ENCODE measurements around the gene KRTAP10-2. TPM values are rescaled to one million over a fixed set of nuclear protein-coding genes. Genes with fewer than 3 reads are reported as not detected.

KRTAP10-2 gene
- total RNA-seq, 1 donor from 2014 or later = not detected

DNA sequence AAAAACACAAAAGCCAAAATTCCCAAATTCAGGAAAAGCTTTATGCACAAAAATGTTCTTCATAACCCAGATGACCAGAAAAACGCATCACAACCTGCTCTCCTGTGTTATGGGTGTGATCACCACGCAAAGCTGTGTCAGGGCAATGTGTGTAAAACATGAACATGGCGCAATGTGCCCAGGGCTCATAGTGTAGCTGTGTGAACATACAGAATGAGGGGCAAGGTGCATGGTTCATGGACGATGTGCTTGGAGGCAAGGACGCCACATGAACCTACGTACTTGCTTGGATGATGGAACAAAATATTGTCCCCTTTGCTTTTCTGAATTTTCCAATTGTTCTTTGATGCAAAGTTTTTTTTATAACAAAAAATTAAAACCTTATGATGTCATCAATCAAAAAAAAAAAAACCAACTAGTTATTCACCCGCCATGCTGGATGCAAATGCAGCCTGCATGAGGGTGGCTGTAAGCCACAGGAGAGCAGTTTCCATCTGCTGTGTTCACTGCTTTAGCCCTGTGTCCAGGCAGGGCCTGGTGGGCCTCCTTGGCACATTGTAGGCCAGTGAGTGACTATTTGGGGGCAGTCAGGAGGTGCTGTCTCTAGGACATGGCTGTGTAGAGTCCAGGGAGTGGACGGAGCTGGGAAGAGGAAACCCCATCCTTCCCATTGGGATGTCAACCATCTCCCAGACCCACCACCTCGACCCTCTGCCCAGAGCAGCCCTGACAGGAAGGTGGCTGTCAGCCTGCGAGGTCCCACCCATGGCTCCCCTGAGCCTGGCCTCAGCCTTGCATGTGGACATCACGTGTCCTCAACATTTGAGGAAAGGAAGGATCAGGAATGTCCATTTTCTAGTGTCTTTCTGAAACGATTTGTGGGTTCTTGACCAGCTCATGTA, 25.0 kb downstream of the KRTAP10-2 start:
- no peak for DNase-seq (ENCODE audit: extremely low spot score, unreplicated experiment)
- TF ChIP-seq CTCF (IDR thresholded peaks at IDR 0.05) = no peak
- H3K36me3 Mint-ChIP-seq (ENCODE audit: unreplicated experiment) = no peaks in the 10 kb centered on the region
- no peaks in the 10 kb centered on the region for H3K9me3 Mint-ChIP-seq (ENCODE audit: unreplicated experiment)
- H3K27ac Mint-ChIP-seq (ENCODE audit: unreplicated experiment) = no peak overlapping the region
- H3K4me1 Mint-ChIP-seq (ENCODE audit: unreplicated experiment) = no peaks in the 10 kb centered on the region
- no peaks in the 10 kb centered on the region for H3K27me3 Mint-ChIP-seq (ENCODE audit: unreplicated experiment)
- no peak overlapping the region for H3K4me3 Mint-ChIP-seq (ENCODE audit: unreplicated experiment)

DNA sequence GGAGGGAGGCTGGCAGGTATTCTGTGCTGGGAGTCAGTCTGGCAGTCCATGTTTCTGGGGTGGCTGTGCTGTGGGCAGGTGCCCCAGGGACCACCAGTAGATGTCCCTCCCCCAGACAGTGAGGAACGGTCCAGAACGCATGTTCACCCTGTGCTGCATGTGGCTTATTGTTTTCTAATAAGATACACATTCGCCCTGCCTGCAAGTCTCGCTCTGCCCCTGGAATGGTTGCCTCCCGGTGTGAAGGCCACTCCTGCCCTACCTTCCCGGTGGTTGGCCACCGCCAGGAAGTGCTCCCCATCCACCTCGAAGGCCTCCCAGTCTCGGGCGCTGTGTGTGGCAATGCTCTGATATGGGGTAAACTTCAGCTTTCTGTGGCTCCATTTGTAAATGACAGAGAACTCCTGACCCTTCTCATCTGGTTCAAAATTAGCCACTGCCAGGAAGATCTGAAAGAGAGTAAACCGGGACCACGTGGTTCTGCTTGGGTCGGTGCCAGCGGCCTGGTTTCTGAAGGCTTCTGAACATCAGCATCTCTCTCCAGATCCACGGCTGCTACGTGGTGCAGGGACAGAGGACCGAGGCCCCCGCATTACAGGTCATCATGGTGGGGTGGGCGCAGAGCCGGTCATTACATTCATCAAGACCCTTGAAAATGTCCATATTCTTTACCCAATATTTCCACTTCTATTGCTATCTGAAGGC, 25.8 kb downstream of the KRTAP10-2 start:
- Mint-ChIP-seq H3K27ac (ENCODE audit: unreplicated experiment) (no peak overlapping the region), H3K27me3 (ENCODE audit: unreplicated experiment) (no peaks in the 10 kb centered on the region), H3K36me3 (ENCODE audit: unreplicated experiment) (no peaks in the 10 kb centered on the region), H3K4me1 (ENCODE audit: unreplicated experiment) (no peaks in the 10 kb centered on the region), H3K9me3 (ENCODE audit: unreplicated experiment) (no peaks in the 10 kb centered on the region), H3K4me3 (ENCODE audit: unreplicated experiment) (no peak overlapping the region)
- no peak for DNase-seq (ENCODE audit: extremely low spot score, unreplicated experiment)
- TF ChIP-seq CTCF (IDR thresholded peaks at IDR 0.05) = no peak

- no peaks in the 10 kb centered on the region for H3K36me3 Mint-ChIP-seq (ENCODE audit: unreplicated experiment)
- no peak overlapping the region for H3K27ac Mint-ChIP-seq (ENCODE audit: unreplicated experiment)
- TF ChIP-seq CTCF (IDR thresholded peaks at IDR 0.05) = no peak
- H3K9me3 Mint-ChIP-seq (ENCODE audit: unreplicated experiment) = no peaks in the 10 kb centered on the region
- no peaks in the 10 kb centered on the region for H3K4me1 Mint-ChIP-seq (ENCODE audit: unreplicated experiment)
- DNase-seq (ENCODE audit: extremely low spot score, unreplicated experiment) = no peak
- no peak overlapping the region for H3K4me3 Mint-ChIP-seq (ENCODE audit: unreplicated experiment)
- no peaks in the 10 kb centered on the region for H3K27me3 Mint-ChIP-seq (ENCODE audit: unreplicated experiment)
Measured at GRCh38 chr21:44524414-44525371, 26.6 kb downstream of the KRTAP10-2 start.

DNA sequence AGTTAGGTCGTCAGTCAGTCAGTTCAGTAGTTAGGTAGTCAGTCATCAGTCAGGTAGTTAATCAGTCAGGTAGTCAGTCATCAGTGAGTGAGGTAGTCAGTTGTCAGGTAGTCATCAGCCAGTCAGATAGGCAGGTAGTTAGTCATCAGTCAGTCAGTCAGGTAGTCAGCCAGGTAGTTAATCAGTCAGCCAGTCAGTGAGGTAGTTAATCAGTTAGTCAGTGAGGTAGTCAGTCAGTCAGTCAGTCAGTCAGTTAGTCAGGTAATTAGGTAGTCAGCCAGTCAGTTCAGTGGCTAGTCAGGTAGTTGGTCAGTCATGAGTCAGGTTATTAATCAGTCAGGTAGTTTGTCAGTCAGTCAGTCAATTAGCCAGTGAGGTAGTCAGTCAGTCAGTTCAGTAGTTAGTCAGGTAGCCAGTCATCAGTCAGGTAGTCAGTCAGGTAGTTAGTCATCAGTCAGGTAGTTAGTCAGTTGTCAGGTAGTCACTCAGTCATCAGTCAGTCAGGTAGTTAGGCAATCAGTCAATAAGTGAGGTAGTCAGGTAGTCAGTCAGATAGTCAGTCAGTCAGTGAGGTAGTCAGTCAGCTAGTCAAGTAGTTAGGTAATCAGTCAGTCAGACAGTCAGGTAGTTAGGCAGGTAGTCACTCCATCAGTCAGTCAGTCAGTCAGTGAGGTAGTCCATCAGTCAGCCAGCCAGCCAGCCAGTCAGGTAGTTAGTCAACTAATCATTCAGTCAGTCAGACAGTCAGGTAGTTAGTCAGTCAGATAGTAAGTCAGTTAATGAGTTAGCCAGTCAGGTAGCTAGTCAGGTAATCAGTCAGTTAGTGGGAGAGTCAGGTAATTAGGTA, 27.5 kb downstream of the KRTAP10-2 start:
- H3K27me3 Mint-ChIP-seq (ENCODE audit: unreplicated experiment) = no peaks in the 10 kb centered on the region
- no peak overlapping the region for H3K27ac Mint-ChIP-seq (ENCODE audit: unreplicated experiment)
- H3K9me3 Mint-ChIP-seq (ENCODE audit: unreplicated experiment) = no peaks in the 10 kb centered on the region
- H3K4me1 Mint-ChIP-seq (ENCODE audit: unreplicated experiment) = no peaks in the 10 kb centered on the region
- TF ChIP-seq CTCF (IDR thresholded peaks at IDR 0.05) = no peak
- DNase-seq (ENCODE audit: extremely low spot score, unreplicated experiment) = no peak
- no peaks in the 10 kb centered on the region for H3K36me3 Mint-ChIP-seq (ENCODE audit: unreplicated experiment)
- no peak overlapping the region for H3K4me3 Mint-ChIP-seq (ENCODE audit: unreplicated experiment)
